ENCODE results near the gene AMH. TPM values are rescaled to one million over a fixed set of nuclear protein-coding genes. Genes with fewer than 3 reads are reported as not detected.

The AMH gene
- 0.59 and 1.1 TPM in 2 replicates for total RNA-seq

DNA sequence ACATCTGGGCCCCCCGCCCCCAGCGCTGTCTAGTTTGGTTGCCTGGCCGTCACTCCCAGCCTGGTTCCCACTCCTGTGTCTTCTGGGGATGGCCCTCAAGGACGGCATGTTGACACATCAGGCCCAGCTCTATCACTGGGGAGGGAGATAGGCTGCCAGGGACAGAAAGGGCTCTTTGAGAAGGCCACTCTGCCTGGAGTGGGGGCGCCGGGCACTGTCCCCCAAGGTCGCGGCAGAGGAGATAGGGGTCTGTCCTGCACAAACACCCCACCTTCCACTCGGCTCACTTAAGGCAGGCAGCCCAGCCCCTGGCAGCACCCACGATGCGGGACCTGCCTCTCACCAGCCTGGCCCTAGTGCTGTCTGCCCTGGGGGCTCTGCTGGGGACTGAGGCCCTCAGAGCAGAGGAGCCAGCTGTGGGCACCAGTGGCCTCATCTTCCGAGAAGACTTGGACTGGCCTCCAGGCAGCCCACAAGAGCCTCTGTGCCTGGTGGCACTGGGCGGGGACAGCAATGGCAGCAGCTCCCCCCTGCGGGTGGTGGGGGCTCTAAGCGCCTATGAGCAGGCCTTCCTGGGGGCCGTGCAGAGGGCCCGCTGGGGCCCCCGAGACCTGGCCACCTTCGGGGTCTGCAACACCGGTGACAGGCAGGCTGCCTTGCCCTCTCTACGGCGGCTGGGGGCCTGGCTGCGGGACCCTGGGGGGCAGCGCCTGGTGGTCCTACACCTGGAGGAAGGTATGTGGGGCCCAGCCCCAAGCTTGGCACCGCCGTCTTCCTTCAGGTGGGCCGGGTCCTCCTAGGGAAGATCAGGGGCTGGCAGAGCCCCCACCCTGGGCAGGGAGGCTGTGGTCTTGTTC is at the start of gene AMH:
Gene AMH, plus strand, starts transcription at position 314 of the 857 bp plus-strand sequence. Its CDS starts 10 bp downstream, at position 324.

GRCh38 chr19:2236314-2237050 is 12.6 kb upstream of the AMH start, which contains the start of the genes PLEKHJ1 and SF3A2:
Gene PLEKHJ1 (minus strand): TSS chr19:2236329. CDS start chr19:2236248, 81 bp downstream.
Gene SF3A2 (plus strand): TSS chr19:2236824. CDS start chr19:2243419, 6,595 bp downstream.

GRCh38 chr19:2255982-2256685 is 7.0 kb downstream of the AMH start, which contains the start of gene JSRP1:
Gene JSRP1 (minus strand): TSS chr19:2256417. CDS start chr19:2255314, 1,103 bp downstream.

DNA sequence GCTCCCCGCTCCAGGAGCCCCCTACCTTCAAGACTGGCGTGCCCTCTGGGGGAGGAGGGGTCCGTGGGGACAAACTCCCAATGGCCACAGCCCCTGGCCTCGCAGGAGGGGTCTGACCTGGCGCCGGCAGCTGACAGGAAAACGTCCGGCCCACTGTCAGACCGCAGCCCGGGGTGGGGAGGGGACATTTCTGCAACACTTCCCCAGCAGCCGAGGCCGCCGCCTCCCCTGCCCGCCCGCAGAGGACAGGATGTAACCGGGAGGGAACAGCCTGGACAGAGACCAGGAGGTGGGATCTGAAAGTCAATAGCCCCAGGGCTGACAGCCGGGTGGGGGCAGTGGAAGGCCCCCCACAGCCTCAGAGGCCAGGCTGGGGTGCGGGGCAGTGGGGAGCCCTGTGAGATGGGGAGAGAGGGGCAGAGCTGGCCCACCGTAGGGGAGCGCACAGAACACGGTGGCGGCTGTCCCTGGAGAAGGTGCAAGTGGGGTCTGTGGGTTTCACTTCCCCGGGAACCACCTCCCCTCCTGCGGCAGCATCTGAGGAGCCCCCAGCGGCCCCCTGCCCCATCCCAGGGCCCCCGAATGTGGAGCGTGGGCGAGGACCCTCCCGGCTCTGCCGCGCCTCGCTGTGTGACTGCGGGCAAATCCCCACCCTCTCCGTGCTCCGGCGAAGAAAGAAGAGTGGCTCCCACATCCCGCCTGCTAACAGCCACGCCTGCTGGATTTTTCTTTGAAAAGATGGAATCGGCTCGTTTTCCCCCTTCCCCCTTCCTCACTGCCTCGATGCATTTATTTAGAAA is 33.1 kb downstream of the AMH start, which contains the start of gene PEAK3:
Gene PEAK3, minus strand, starts transcription at position 114 of the 800 bp plus-strand sequence. CDS start 1,244 bp downstream, outside the sequence.

Other genes with a start within 250 kb of the AMH start
- gene BTBD2, start 233.6 kb upstream of the AMH start, total RNA-seq, result 49.9 and 123 TPM in 2 replicates
- 49.0 and 102 TPM in 2 replicates for gene MKNK2, start 198.1 kb upstream of the AMH start, total RNA-seq
- gene MOB3A, start 153.0 kb upstream of the AMH start, total RNA-seq, result 14.0 and 36.9 TPM in 2 replicates
- 0.89 and 1.5 TPM in 2 replicates for gene IZUMO4, start 152.4 kb upstream of the AMH start, total RNA-seq
- gene AP3D1, start 97.8 kb upstream of the AMH start, total RNA-seq, result 106 and 185 TPM in 2 replicates
- gene DOT1L, start 85.4 kb upstream of the AMH start, total RNA-seq, result 3.9 and 10.5 TPM in 2 replicates
- 44.4 and 46.3 TPM in 2 replicates for gene PLEKHJ1, start 13.0 kb upstream of the AMH start, total RNA-seq
- gene SF3A2, start 12.5 kb upstream of the AMH start, total RNA-seq, result 22.9 and 39.8 TPM in 2 replicates
- gene JSRP1, start 7.1 kb downstream of the AMH start, total RNA-seq, result 0.14 and 0.30 TPM in 2 replicates
- gene PEAK3, start 32.9 kb downstream of the AMH start, total RNA-seq, result not detected in 2 replicates
- not detected in 2 replicates for gene LINGO3, start 58.8 kb downstream of the AMH start, total RNA-seq
- 105 and 126 TPM in 2 replicates for gene LSM7, start 79.3 kb downstream of the AMH start, total RNA-seq
- gene SPPL2B, start 79.4 kb downstream of the AMH start, total RNA-seq, result 43.7 and 57.3 TPM in 2 replicates
- not detected in 2 replicates for gene TMPRSS9, start 110.9 kb downstream of the AMH start, total RNA-seq
- 25.8 and 29.1 TPM in 2 replicates for gene TIMM13, start 178.3 kb downstream of the AMH start, total RNA-seq
- 49.6 and 135 TPM in 2 replicates for gene LMNB2, start 207.6 kb downstream of the AMH start, total RNA-seq
- 15.6 and 44.2 TPM in 2 replicates for gene GADD45B, start 226.8 kb downstream of the AMH start, total RNA-seq